HepG2 (cell line): Measurements from ENCODE around the gene MBOAT7. TPM values are rescaled to one million over a fixed set of nuclear protein-coding genes. Genes with fewer than 3 reads are reported as not detected.
A peak's percentile ranks its signal among the peaks of the same experiment; 100 is the strongest.

Experiments
- ATAC-seq: fragments of 200-7000 bp; cut with Tn5 transposase; 3 replicates; pipeline ENCODE4 v1.9.1; 2020; ENCODE audit warnings: mild to moderate bottlenecking, moderate library complexity
- BruUV-seq: library from RNA; stranded (reverse); fragments of 400-500 nt; replicated peaks from 2 replicates; lab custom pipeline; 2021; lab: Mats Ljungman, UMichigan
- CTCF ChIA-PET: fragments of 300-600 bp; formaldehyde crosslinking; extraction: SDS; loops from one replicate; lab custom pipeline; 2021; ENCODE audit warnings: low total read pairs, inconsistent platforms, low intra/inter-chr PET ratio; lab: Yijun Ruan, JAX
- POLR2A ChIA-PET: fragments of 350-600 bp; sonication (Branson Sonifier 250); formaldehyde crosslinking; loops from one replicate; lab custom pipeline; 2020; ENCODE audit warnings: antibody characterized with exemption, inconsistent platforms; lab: Yijun Ruan, JAX
- DNase-seq: peaks from one replicate; pipeline ENCODE4 v3.0.0-alpha.2; 2015; ENCODE audit warnings: low spot score
- FAIRE-seq: peaks from 3 replicates; lab custom pipeline; 2011; peaks lifted over from hg19 to GRCh38; lab: Jason Lieb, UNC
- H2AFZ ChIP-seq: one replicate; pipeline ENCODE4 v1.6.1; 2011; ENCODE audit warnings: low read length, inconsistent platforms
- H3K27ac ChIP-seq: fragments of 300-600 bp; 3 replicates; pipeline ENCODE4 v1.8.0; 2011; ENCODE audit warnings: mixed run types, mild to moderate bottlenecking, mixed read lengths, low read length, inconsistent platforms; ENCODE audit not compliant: insufficient read depth; ENCODE audit errors: extremely low read length
- H3K27me3 ChIP-seq, 2 experiments: fragments of 200-600 bp in 1 of 2; 2 replicates in 1 of 2; 3 replicates in 1 of 2; pipeline versions ENCODE4 v1.6.0 to v1.8.0; 2011; ENCODE audit warnings: low read length in 2 of 2, mild to moderate bottlenecking in 2 of 2, moderate library complexity in 2 of 2, inconsistent platforms in 1 of 2; ENCODE audit not compliant: insufficient read depth in 2 of 2, control insufficient read depth in 1 of 2
- H3K36me3 ChIP-seq, 2 experiments: fragments of 200-600 bp in 1 of 2; replicated peaks in 1 of 2; 2 replicates in 1 of 2; 3 replicates in 1 of 2; pipeline versions ENCODE4 v1.5.1 to v1.8.0; 2011; ENCODE audit warnings: low read length in 2 of 2, inconsistent platforms in 1 of 2; ENCODE audit not compliant: insufficient read depth in 2 of 2, control insufficient read depth in 1 of 2
- H3K4me1 ChIP-seq: 2 replicates; pipeline ENCODE4 v1.5.1; 2012; ENCODE audit warnings: low read length, inconsistent platforms; ENCODE audit not compliant: insufficient read depth
- H3K4me2 ChIP-seq: 2 replicates; pipeline ENCODE4 v1.6.0; 2011; ENCODE audit warnings: low read depth, low read length, inconsistent platforms
- H3K4me3 ChIP-seq, 3 experiments: fragments of 200-600 bp in 1 of 3; sonication (generic), shearing (Covaris generic) in 1 of 3; replicated peaks in 1 of 3; 2 replicates each; pipeline ENCODE4 v1.5.1; 2011 to 2016; ENCODE audit warnings: low read length in 3 of 3, inconsistent platforms in 2 of 3, low read depth in 2 of 3, mild to moderate bottlenecking in 2 of 3, control low read depth in 1 of 3, mixed read lengths in 1 of 3; ENCODE audit not compliant: insufficient read depth in 1 of 3
- H3K79me2 ChIP-seq: one replicate; pipeline ENCODE4 v1.6.1; 2011; ENCODE audit warnings: low read length, inconsistent platforms; ENCODE audit not compliant: insufficient read depth
- H3K9ac ChIP-seq: 2 replicates; pipeline ENCODE4 v1.6.0; 2011; ENCODE audit warnings: mild to moderate bottlenecking, low read depth, low read length, inconsistent platforms; ENCODE audit not compliant: insufficient read depth
- H3K9me3 ChIP-seq: 2 replicates; pipeline ENCODE4 v1.5.1; 2012; ENCODE audit warnings: mild to moderate bottlenecking, low read length
- H4K20me1 ChIP-seq: 2 replicates; pipeline ENCODE4 v1.6.0; 2011; ENCODE audit warnings: inconsistent platforms, mild to moderate bottlenecking, low read length, moderate library complexity; ENCODE audit not compliant: insufficient read depth
- AGO2 ChIP-seq: fragments of 200-400 bp; formaldehyde crosslinking; optimal IDR thresholded peaks from 2 replicates; pipeline ENCODE3; 2017; ENCODE audit warnings: mild to moderate bottlenecking, low read depth, low read length, moderate library complexity
- ELF1 ChIP-seq: sonication (generic); formaldehyde crosslinking; IDR thresholded peaks from 2 replicates; pipeline ENCODE4 v1.4.0; 2020; ENCODE audit warnings: missing genetic modification reagents
- JUNB ChIP-seq: sonication (generic); formaldehyde crosslinking; IDR thresholded peaks from 2 replicates; pipeline ENCODE4 v1.8.0; 2022; ENCODE audit warnings: missing genetic modification reagents, mild to moderate bottlenecking, borderline replicate concordance
- KDM5A ChIP-seq: fragments of 200-600 bp; sonication (generic); IDR thresholded peaks from 2 replicates; pipeline ENCODE4 v1.7.0; 2018; ENCODE audit warnings: antibody characterized with exemption, mild to moderate bottlenecking, low read length, borderline replicate concordance
- SKIL ChIP-seq: sonication (generic); formaldehyde crosslinking; IDR thresholded peaks from 2 replicates; pipeline ENCODE4 v1.8.0; 2022; ENCODE audit warnings: missing genetic modification reagents, mild to moderate bottlenecking, moderate library complexity, borderline replicate concordance
- ZBTB1 ChIP-seq: sonication (generic); formaldehyde crosslinking; IDR thresholded peaks from 2 replicates; pipeline ENCODE4 v1.4.0; 2020; ENCODE audit warnings: missing genetic modification reagents, borderline replicate concordance
- ZFP90 ChIP-seq: sonication (generic); formaldehyde crosslinking; IDR thresholded peaks from 2 replicates; pipeline ENCODE4 v1.8.0; 2022; ENCODE audit warnings: missing genetic modification reagents, mild to moderate bottlenecking, inconsistent platforms, borderline replicate concordance
- ZNF331 ChIP-seq: sonication (generic); formaldehyde crosslinking; IDR thresholded peaks from 2 replicates; pipeline ENCODE4 v1.4.0; 2020; ENCODE audit warnings: missing genetic modification reagents
- ZNF407 ChIP-seq: sonication (generic); formaldehyde crosslinking; IDR thresholded peaks from one replicate; pipeline ENCODE4 v1.5.1; 2020; ENCODE audit warnings: mild to moderate bottlenecking, missing genetic modification reagents; ENCODE audit errors: not compliant biosample characterization
- WGBS: methylation state at CpG from one replicate; pipeline ENCODE4 v1.1.6; 2017; ENCODE audit warnings: low lambda C conversion rate; 5-methylcytosine and 5-hydroxymethylcytosine counted together
- in situ Hi-C: cut with HindIII; loops from 2 replicates; pipeline ENCODE4 v1.10.0; 2017; ENCODE audit warnings: low pct_unique_long_range_greater_than_20kb; ENCODE audit not compliant: extremely low pct_ligation_motif_present
- intact Hi-C: fragments of 100-400 bp; cut with micrococcal nuclease; formaldehyde crosslinking; loops from one replicate; pipeline ENCODE4 v1.10.0; 2022; ENCODE audit not compliant: unreplicated experiment
- polyA plus RNA-seq, 8 experiments: library from polyadenylated mRNA; depleted of rRNA in 3 of 8; stranded (reverse) in 7 of 8; unstranded in 1 of 8; fragments of >200 nt; fragmentation: Illumina TruSeq in 4 of 8; extraction: Trizol in 4 of 8; gene quantifications; 2 replicates each; pipeline versions ENCODE4 v1.2.1 to v1.2.3, GENCODE V29; 2011 to 2016; ENCODE audit warnings: low read depth in 4 of 8, missing spikeins in 1 of 8, mixed read lengths in 1 of 8; ENCODE audit not compliant: insufficient read depth in 1 of 8
- total RNA-seq, 5 experiments: library from RNA; depleted of rRNA; stranded (reverse); fragments of >200 nt; fragmentation: Illumina TruSeq; extraction: Trizol; gene quantifications; 2 replicates each; pipeline ENCODE4 v1.2.3, GENCODE V29; 2016; ENCODE audit warnings: low read depth in 1 of 5
- TF ChIP-seq, protein P1 (sequence below): sonication (generic); formaldehyde crosslinking; IDR thresholded peaks from 2 replicates; pipeline ENCODE4 v1.8.0; 2022; ENCODE audit warnings: mild to moderate bottlenecking, missing genetic modification reagents; ENCODE audit not compliant: insufficient replicate concordance

Gene MBOAT7
- total and polyA plus RNA-seq, 2 of the 13 experiments (the other 11 are each of a cell fraction or from before 2014, with no cell fraction given), result 22.2 to 25.5 TPM

DNA sequence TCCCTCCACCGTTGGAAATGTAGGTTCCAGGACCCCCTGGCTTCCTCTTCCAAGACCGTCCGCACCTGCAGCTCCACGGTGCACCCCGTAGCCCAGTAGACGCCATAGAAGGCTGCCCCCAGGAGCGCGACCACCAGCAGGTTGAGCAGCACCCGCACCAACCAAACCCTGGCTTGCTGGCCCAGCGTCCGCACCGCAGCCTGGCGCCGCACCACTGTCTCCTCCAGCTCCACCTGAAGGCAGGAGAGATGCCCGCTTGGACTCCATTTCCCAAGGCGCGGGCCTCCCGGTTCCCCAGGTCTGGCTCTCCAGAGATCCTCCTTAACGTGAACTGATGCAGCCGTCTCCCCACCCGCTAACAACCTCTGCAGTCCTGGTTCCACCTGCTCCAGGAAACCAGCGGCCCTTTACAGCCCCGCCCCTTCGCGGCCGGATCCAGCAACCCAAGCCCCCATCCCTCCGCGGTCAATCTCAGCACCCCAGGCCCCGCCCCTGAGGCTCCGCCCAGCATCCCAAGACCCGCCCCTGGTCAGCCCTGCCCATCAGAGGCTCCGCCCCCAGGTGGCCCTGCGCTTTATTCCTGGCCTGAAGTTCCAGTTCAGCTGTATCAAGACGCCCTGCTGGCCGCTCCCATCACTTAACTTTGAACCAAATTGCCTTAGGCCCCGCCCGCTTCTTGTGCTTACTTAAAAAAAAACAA is 24.9 kb downstream of the MBOAT7 start:
- Histone ChIP-seq H3K79me2 (peaks cover 3% of the 10 kb centered on the region), H3K4me2 (no peak overlapping the region), H3K9me3 (no peaks in the 10 kb centered on the region), H3K27ac (no peak overlapping the region), H3K9ac (no peak overlapping the region), H4K20me1 (no peaks in the 10 kb centered on the region), H3K4me3 (no peak overlapping the region), H3K4me1 (0 out of 2 replicates have a peak, but pooled peaks cover 5% of the 10 kb centered on the region), H2AFZ (no peak overlapping the region), H3K27me3 (no peaks in the 10 kb centered on the region; a peak in 1 of 5 replicates), H3K36me3 (no peaks in the 10 kb centered on the region)
- no peak for FAIRE-seq
- POLR2A ChIA-PET, result no interaction called here
- WGBS, result 87% methylated on average over 37 of the region's 37 CpGs
- intact Hi-C loops (no loop called here), in situ Hi-C loops (no loop called here)
- DNase-seq, result no peak
- CTCF ChIA-PET, result no interaction called here
- no TSS peak for BruUV-seq
- no peak for ATAC-seq
- no peak for TF ChIP-seq SKIL (CRISPR knock-in tag)
- TF ChIP-seq ZFP90, result no peak
- no peak for TF ChIP-seq ZNF407 (CRISPR knock-in tag)
- no peak for TF ChIP-seq ELF1 (CRISPR knock-in tag)
- no peak for TF ChIP-seq ZNF331 (CRISPR knock-in tag)
- TF ChIP-seq JUNB, result no peak
- peak; percentile 28 for TF ChIP-seq AGO2
- TF ChIP-seq, protein P1, sequence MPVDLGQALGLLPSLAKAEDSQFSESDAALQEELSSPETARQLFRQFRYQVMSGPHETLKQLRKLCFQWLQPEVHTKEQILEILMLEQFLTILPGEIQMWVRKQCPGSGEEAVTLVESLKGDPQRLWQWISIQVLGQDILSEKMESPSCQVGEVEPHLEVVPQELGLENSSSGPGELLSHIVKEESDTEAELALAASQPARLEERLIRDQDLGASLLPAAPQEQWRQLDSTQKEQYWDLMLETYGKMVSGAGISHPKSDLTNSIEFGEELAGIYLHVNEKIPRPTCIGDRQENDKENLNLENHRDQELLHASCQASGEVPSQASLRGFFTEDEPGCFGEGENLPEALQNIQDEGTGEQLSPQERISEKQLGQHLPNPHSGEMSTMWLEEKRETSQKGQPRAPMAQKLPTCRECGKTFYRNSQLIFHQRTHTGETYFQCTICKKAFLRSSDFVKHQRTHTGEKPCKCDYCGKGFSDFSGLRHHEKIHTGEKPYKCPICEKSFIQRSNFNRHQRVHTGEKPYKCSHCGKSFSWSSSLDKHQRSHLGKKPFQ (CRISPR knock-in tag), result no peak
- TF ChIP-seq KDM5A, result no peak
- TF ChIP-seq ZBTB1 (CRISPR knock-in tag), result no peak
